Hepatocyte (in vitro differentiated cells): ENCODE results near the gene SLC6A7.

Experiments used
- CTCF ChIP-seq: fragments of 200-600 bp; sonication (generic); IDR thresholded peaks from 2 replicates; pipeline ENCODE4 v1.5.1; 2016; ENCODE audit warnings: antibody characterized with exemption, mild to moderate bottlenecking; ENCODE audit not compliant: poor library complexity
- EZH2 ChIP-seq: fragments of 200-600 bp; sonication (generic); IDR thresholded peaks from 2 replicates; pipeline ENCODE4 v1.6.1; 2016; ENCODE audit warnings: antibody characterized with exemption, mild to moderate bottlenecking, borderline replicate concordance
- EZH2phosphoT487 ChIP-seq: fragments of 200-600 bp; sonication (generic); IDR thresholded peaks from one replicate; pipeline ENCODE4 v1.6.1; 2018; ENCODE audit warnings: antibody characterized with exemption, mild to moderate bottlenecking, low read depth, moderate library complexity; ENCODE audit not compliant: unreplicated experiment, severe bottlenecking

DNA sequence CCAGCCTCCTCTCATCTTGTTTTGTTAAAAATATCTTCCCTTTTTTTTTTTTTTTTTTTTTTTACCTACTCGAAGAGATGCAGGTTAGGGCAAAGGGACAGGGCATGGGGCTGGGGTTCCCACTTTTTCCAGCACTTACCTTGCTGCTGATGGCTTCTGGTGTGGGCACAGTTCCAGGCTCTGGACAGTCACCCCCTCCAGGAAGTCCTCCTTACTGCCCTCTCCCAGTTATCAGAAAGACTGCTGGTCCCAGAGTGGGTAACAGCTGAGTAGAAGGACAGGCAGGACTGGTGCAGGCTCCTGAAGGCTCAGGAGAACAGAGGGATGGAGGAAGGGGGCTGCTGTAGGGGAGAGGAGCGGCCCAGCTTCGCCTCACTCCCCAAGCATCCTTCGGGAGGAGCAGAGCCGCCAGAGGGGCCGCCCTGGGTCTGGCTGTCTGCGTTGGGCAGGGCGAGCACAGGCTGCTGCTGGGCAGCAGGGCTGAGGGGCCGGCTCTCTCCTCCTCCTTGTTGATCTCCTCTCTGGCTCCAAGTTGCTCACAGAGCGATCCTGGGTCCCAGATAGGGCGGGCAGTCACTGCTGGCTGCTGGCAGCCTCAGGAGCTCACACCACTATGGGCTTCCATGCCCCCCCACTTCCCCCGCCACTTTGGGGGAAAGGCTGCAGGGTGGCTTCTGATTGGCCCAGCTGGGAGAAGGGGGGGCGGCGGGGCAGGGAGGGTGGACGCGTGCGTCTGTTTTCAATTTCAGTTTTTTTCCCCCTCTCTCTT is 34.4 kb upstream of the SLC6A7 start, which contains the start of gene PDGFRB:
- TF ChIP-seq CTCF (no peak), EZH2phosphoT487 (no peak), EZH2 (no peak)
